ENCODE data around the gene CMIP.
"Not testable (repeated sequence)": the region's sequence is repeated elsewhere in the genome, so short reads cannot be mapped to it uniquely, and the experiment has no call there.

The CMIP gene

DNA sequence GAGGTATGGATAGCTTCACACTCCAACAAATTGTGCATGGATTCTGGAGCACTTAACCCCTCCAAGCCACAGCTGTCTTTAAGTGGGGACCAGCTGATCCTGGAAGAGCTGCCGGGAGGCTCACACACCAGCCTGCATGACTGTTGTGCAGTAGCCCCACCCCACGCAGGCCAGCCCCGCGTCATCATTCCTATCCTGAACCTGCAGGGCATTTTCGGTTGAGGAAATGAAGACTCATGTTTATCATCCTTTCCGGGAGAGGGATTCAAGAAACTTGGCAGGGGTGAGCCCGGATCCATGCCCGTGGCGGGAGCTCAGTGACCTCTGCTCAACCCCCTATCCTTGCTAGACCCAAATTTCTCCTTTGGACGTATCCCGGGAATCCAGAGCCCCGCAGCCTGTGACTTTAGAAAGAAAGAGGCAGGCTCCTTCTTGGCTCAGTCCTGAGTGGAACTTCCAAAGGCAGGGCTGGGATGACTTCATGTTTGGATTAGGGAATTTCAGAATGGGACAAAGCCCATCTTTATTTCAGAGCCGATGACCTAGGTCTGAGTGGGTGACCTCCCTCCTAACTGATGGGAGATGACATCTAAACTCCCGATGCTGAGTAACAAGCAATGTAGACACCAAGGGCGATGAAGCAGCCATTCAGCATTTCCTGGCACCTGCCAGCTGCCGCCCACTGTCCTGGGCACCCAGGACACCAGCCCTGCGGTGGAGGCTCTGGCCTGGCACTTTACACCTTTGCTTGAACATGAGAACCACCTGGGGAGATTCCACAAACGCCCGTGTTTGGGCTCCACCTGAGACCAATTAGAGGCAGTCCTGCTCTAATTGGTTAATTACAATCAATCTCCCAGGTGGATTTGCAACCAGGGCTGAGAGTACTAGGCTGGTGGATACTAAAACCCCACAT is 43.3 kb upstream of the CMIP start:
- peak in 1 of 2 donors; percentile 54 for DNase-seq

DNA sequence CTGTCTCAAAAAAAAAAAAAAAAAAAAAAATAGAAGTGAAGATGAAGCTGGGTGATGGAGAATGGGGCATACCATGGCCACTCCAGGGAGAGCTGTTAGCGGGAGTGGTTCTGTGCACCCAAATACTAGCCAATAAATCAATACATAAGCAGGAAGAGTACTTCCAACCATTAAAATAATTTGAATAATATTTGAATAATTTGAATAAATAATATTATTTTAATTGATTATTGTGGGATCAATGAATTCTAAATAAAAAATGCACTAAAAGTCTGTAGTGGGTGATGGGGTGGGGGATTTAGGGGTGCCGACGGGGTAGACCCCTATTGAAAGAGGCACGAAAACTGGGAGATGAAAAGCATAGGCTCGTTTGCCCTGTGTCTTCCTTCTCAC is 41.4 kb upstream of the CMIP start:
- Histone ChIP-seq H3K9me3 (peaks cover 0 to 8% (median 0%) of the 10 kb centered on the region in 3 donors), H3K27me3 (peaks cover 0 to 28% of the 10 kb centered on the region in 2 donors), H3K4me1 (peaks cover 0 to 8% (median 6%) of the 10 kb centered on the region in 4 donors), H3K4me3 (no peak overlapping the region), H3K27ac (no peak overlapping the region), H3K36me3 (no peaks in the 10 kb centered on the region)
- intact Hi-C loops (cut with DNase I; ENCODE audit: low total_unique reads) = loop anchor here (5.0 kb wide), 1 partner anchor 334 kb away; no protein-coding TSS in a partner anchor
- peak in 1 of 2 donors; percentile 25 for DNase-seq
- TF ChIP-seq, protein P1, sequence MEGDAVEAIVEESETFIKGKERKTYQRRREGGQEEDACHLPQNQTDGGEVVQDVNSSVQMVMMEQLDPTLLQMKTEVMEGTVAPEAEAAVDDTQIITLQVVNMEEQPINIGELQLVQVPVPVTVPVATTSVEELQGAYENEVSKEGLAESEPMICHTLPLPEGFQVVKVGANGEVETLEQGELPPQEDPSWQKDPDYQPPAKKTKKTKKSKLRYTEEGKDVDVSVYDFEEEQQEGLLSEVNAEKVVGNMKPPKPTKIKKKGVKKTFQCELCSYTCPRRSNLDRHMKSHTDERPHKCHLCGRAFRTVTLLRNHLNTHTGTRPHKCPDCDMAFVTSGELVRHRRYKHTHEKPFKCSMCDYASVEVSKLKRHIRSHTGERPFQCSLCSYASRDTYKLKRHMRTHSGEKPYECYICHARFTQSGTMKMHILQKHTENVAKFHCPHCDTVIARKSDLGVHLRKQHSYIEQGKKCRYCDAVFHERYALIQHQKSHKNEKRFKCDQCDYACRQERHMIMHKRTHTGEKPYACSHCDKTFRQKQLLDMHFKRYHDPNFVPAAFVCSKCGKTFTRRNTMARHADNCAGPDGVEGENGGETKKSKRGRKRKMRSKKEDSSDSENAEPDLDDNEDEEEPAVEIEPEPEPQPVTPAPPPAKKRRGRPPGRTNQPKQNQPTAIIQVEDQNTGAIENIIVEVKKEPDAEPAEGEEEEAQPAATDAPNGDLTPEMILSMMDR (IDR thresholded peaks at IDR 0.05) = no peak

More for the DNA sequence above, 43.3 kb upstream of the CMIP start:
- peaks cover 0 to 8% (median 6%) of the 10 kb centered on the region in 4 donors for H3K4me1 ChIP-seq
- H3K4me3 ChIP-seq = no peak overlapping the region
- intact Hi-C loops (cut with DNase I; ENCODE audit: low total_unique reads) = loop anchor here (5.0 kb wide), 1 partner anchor 336 kb away; no protein-coding TSS in a partner anchor
- peaks cover 0 to 8% (median 0%) of the 10 kb centered on the region in 3 donors for H3K9me3 ChIP-seq
- no peaks in the 10 kb centered on the region for H3K36me3 ChIP-seq
- H3K27me3 ChIP-seq = peaks cover 0 to 18% of the 10 kb centered on the region in 2 donors
- H3K27ac ChIP-seq = no peak overlapping the region
- TF ChIP-seq, protein P1 (IDR thresholded peaks at IDR 0.05) = no peak

DNA sequence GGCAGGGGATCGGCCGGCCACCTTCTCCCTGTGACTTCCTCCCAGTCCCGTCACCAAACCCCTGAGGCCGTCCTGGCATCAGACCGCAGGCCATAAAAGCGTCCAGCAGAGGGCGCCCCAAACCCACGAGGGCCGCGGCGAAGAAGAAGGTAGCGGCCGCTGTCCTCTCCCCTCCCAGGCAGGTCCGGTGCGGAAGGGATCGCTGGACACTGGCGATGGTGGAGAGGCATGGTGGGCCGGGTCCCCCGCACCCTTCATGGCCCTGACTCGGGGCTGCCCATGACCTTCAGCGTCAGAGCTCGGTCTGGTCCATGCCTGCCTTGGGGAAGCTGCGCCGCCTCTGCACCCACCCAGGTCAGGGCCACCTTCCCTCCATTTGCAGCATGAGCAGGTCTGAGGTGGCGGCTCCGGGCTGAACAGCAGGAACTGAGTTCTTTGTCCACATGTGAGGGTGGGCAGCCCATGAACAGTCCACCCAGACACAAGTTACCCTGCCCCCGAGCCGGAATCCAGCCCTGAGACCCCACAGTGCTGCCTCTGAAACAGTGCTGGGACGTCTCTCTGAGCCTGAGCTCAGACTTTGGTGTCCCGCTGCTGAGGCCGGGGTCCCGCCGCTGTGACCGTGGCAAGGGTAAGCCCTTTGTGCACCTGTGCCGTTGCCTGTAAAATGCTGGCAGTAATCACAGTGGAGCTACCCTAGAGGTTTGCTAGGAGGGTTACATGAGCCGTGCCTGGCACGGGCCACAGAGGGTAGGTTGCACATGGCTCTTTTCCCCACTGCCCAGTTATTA is 40.8 kb upstream of the CMIP start:
- Histone ChIP-seq H3K27ac (no peak overlapping the region), H3K4me1 (peaks cover 0 to 8% (median 6%) of the 10 kb centered on the region in 4 donors), H3K4me3 (peak overlapping the region in 1 of 2 donors; percentile 19), H3K27me3 (peaks cover 0 to 34% of the 10 kb centered on the region in 2 donors), H3K9me3 (peaks cover 0 to 8% (median 0%) of the 10 kb centered on the region in 3 donors), H3K36me3 (no peaks in the 10 kb centered on the region)
- intact Hi-C loops (cut with DNase I; ENCODE audit: low total_unique reads) = loop anchor here (2.0 to 5.0 kb wide), 2 partner anchors 321 to 334 kb away; no protein-coding TSS in a partner anchor
- TF ChIP-seq, protein P1 (IDR thresholded peaks at IDR 0.05) = peak; percentile 90 to 94
- peak; percentile 78 to 87 for DNase-seq

DNA sequence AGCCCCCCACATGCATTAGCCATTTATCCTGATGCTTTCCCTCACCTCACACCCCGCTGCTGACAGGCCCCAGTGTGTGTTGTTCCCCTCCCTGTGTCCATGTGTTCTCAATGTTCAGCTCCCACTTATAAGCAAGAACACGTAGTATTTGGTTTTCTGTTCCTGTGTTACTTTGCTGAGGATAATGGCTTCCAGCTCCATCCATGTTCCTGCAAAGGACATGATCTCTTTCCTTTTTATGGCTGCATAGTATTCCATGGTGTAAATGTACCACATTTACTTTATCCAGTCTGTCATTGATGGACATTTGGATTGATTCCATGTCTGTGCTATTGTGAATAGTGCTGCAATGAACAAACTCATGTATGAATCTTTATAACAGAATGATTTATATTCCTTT is 39.6 kb upstream of the CMIP start:
- H3K4me3 ChIP-seq, H3K9me3 ChIP-seq, H3K36me3 ChIP-seq, H3K27ac ChIP-seq, H3K4me1 ChIP-seq: not testable (repeated sequence)
- intact Hi-C loops (cut with DNase I; ENCODE audit: low total_unique reads) = loop anchor here (2.0 kb wide), 1 partner anchor 320 kb away; no protein-coding TSS in a partner anchor
- peaks cover 0 to 45% of the 10 kb centered on the region in 2 donors for H3K27me3 ChIP-seq
- peak in 1 of 2 donors; percentile 6 for DNase-seq

DNA sequence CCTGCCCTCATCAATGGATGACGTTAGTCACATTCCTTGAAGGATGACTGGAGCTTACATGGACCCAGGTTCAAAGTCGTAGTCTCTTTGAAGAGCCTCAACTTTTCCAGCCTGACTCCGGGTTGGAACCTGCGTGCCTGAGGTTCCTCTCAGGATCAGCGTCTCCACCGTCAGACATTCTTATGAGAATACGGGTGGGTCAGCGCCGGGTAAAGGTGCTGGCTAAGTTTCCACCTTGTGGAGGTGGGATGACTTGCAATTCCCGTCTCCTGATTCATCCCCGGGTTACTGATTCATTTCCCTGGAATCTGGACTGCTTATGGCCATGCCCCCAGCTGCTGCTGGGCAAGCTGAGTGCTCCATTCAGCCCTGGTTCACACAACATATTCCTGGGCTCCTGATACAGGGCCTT is 38.9 kb upstream of the CMIP start:
- H3K9me3 ChIP-seq = no peaks in the 10 kb centered on the region
- H3K4me3 ChIP-seq = no peak overlapping the region
- H3K36me3 ChIP-seq = no peaks in the 10 kb centered on the region
- no peak overlapping the region for H3K27ac ChIP-seq
- intact Hi-C loops (cut with DNase I; ENCODE audit: low total_unique reads) = loop anchor here (2.0 kb wide), 1 partner anchor 319 kb away; no protein-coding TSS in a partner anchor
- peak in 1 of 2 donors; percentile 29 for DNase-seq
- TF ChIP-seq, protein P1 (IDR thresholded peaks at IDR 0.05) = no peak
- H3K27me3 ChIP-seq = peaks cover 0 to 50% of the 10 kb centered on the region in 2 donors
- peaks cover 0 to 8% (median 6%) of the 10 kb centered on the region in 4 donors for H3K4me1 ChIP-seq
